GM12878 (cell line): Measurements from ENCODE around the gene COL6A1. TPM values are rescaled to one million over a fixed set of nuclear protein-coding genes. Genes with fewer than 3 reads are reported as not detected.

Source experiments
- ATAC-seq: fragments of 200-7000 bp; cut with Tn5 transposase; 3 replicates; pipeline ENCODE4 v1.9.1; 2020; ENCODE audit warnings: mild to moderate bottlenecking, moderate library complexity
- BruUV-seq: library from RNA; stranded (reverse); fragments of 400-500 nt; replicated peaks from 2 replicates; lab custom pipeline; 2021; lab: Mats Ljungman, UMichigan
- CTCF ChIA-PET: fragments of 300-600 bp; sonication (Branson Sonifier 250); formaldehyde crosslinking; extraction: SDS; loops from one replicate; lab custom pipeline; 2021; ENCODE audit warnings: inconsistent platforms; lab: Yijun Ruan, JAX
- POLR2A ChIA-PET: fragments of 350-600 bp; formaldehyde crosslinking; extraction: SDS; loops from one replicate; lab custom pipeline; 2021; ENCODE audit warnings: inconsistent platforms; lab: Charles Lee
- RAD21 ChIA-PET: fragments of 300-600 bp; sonication (Branson Sonifier 250); formaldehyde crosslinking; loops from one replicate; lab custom pipeline; 2023; ENCODE audit warnings: antibody characterized with exemption; ENCODE audit not compliant: unreplicated experiment; lab: Charles Lee
- SMC1A ChIA-PET: fragments of 300-600 bp; sonication (Branson Sonifier 250); formaldehyde crosslinking; loops from one replicate; lab custom pipeline; 2023; ENCODE audit not compliant: unreplicated experiment, uncharacterized antibody; lab: Charles Lee
- DNase-seq: peaks from one replicate; pipeline ENCODE4 v3.0.0-alpha.2; 2011; ENCODE audit warnings: low read depth, low spot score
- FAIRE-seq: peaks from 3 replicates; lab custom pipeline; 2011; peaks lifted over from hg19 to GRCh38; lab: Jason Lieb, UNC
- H2AFZ ChIP-seq: 2 replicates; pipeline ENCODE4 v1.6.0; 2011; ENCODE audit warnings: low read depth, low read length, control low read depth; ENCODE audit not compliant: control insufficient read depth
- H3K27ac ChIP-seq: 2 replicates; pipeline ENCODE4 v1.5.1; 2011; ENCODE audit warnings: control low read depth; ENCODE audit not compliant: control insufficient read depth, insufficient read depth
- H3K27me3 ChIP-seq, 2 experiments: replicated peaks in 1 of 2; 2 replicates each; pipeline versions ENCODE4 v1.6.0 to v1.6.1; 2011; ENCODE audit warnings: low read length in 1 of 2; ENCODE audit not compliant: control insufficient read depth in 2 of 2, insufficient read depth in 2 of 2
- H3K36me3 ChIP-seq, 2 experiments: 2 replicates each; pipeline ENCODE4 v1.5.1; 2011; ENCODE audit warnings: low read length in 1 of 2; ENCODE audit not compliant: control insufficient read depth in 2 of 2, insufficient read depth in 2 of 2
- H3K4me1 ChIP-seq: 2 replicates; pipeline ENCODE4 v1.6.1; 2011; ENCODE audit warnings: mild to moderate bottlenecking, low read length, moderate library complexity, mixed read lengths; ENCODE audit not compliant: control insufficient read depth, insufficient read depth
- H3K4me2 ChIP-seq: 2 replicates; pipeline ENCODE4 v1.6.0; 2011; ENCODE audit warnings: control low read depth; ENCODE audit not compliant: control insufficient read depth, insufficient read depth
- H3K4me3 ChIP-seq: fragments of 200-600 bp; sonication (generic); 2 replicates; pipeline ENCODE4 v1.5.1; 2016
- H3K79me2 ChIP-seq: 2 replicates; pipeline ENCODE4 v1.6.0; 2011; ENCODE audit warnings: low read length; ENCODE audit not compliant: control insufficient read depth, insufficient read depth
- H3K9ac ChIP-seq: 2 replicates; pipeline ENCODE4 v1.8.0; 2011; ENCODE audit warnings: low read length, control low read depth, mixed read lengths; ENCODE audit not compliant: control insufficient read depth, insufficient read depth
- H3K9me3 ChIP-seq: replicated peaks from 3 replicates; pipeline ENCODE4 v1.5.1; 2011; ENCODE audit warnings: mild to moderate bottlenecking, low read length; ENCODE audit not compliant: control insufficient read depth, insufficient read depth
- H4K20me1 ChIP-seq: 2 replicates; pipeline ENCODE4 v1.6.0; 2011; ENCODE audit not compliant: control insufficient read depth, insufficient read depth
- CHD2 ChIP-seq: IDR thresholded peaks from 2 replicates; pipeline ENCODE4 v1.6.1; 2011; ENCODE audit warnings: low read depth, low read length, improper control_type of control experiment, borderline replicate concordance
- EED ChIP-seq: sonication (generic); IDR thresholded peaks from 2 replicates; pipeline ENCODE4 v1.6.1; 2016; ENCODE audit warnings: antibody characterized with exemption, low read depth
- EP300 ChIP-seq, 2 experiments: fragments of 150-350 bp in 1 of 2; IDR thresholded peaks; 2 replicates each; pipeline ENCODE4 v1.6.1; 2011 to 2012; ENCODE audit warnings: low read depth in 2 of 2, low read length in 2 of 2, borderline replicate concordance in 1 of 2, improper control_type of control experiment in 1 of 2, inconsistent platforms in 1 of 2; ENCODE audit not compliant: control insufficient read depth in 1 of 2
- KDM1A ChIP-seq: fragments of 200-600 bp; sonication (generic); IDR thresholded peaks from 2 replicates; pipeline ENCODE4 v1.6.1; 2016; ENCODE audit warnings: borderline replicate concordance
- MXI1 ChIP-seq: fragments of 150-350 bp; IDR thresholded peaks from 2 replicates; pipeline ENCODE4 v1.6.1; 2011; ENCODE audit warnings: low read depth, mild to moderate bottlenecking, inconsistent platforms, low read length, improper control_type of control experiment
- NR2C2 ChIP-seq: IDR thresholded peaks from 2 replicates; pipeline ENCODE4 v1.6.1; 2011; ENCODE audit warnings: borderline replicate concordance, low read depth; ENCODE audit not compliant: control insufficient read depth, insufficient read length
- PML ChIP-seq: IDR thresholded peaks from 2 replicates; pipeline ENCODE4 v1.6.1; 2012; ENCODE audit warnings: low read length, inconsistent platforms
- POLR2A ChIP-seq: IDR thresholded peaks from 2 replicates; pipeline ENCODE4 v1.6.1; 2011; ENCODE audit warnings: low read depth, mild to moderate bottlenecking, low read length
- SUZ12 ChIP-seq: fragments of 200-600 bp; sonication (generic); IDR thresholded peaks from one replicate; pipeline ENCODE4 v1.6.1; 2018; ENCODE audit warnings: antibody characterized with exemption, mild to moderate bottlenecking; ENCODE audit not compliant: unreplicated experiment
- WGBS: methylation state at CpG from one replicate; pipeline ENCODE4 v1.1.6; 2016; ENCODE audit warnings: low lambda C conversion rate; ENCODE audit not compliant: insufficient replicate concordance, insufficient coverage; ENCODE audit errors: missing lambda C conversion rate; 5-methylcytosine and 5-hydroxymethylcytosine counted together
- in situ Hi-C: fragments of 300-500 bp; cut with MboI; formaldehyde crosslinking; loops from 9 replicates; pipeline ENCODE4 v1.14.3; 2018; ENCODE audit warnings: mixed read lengths
- intact Hi-C: fragments of 100-400 bp; cut with micrococcal nuclease; formaldehyde crosslinking; loops from one replicate; pipeline ENCODE4 v1.14.2; 2022; ENCODE audit not compliant: unreplicated experiment
- polyA plus RNA-seq, 11 experiments: library from polyadenylated mRNA; depleted of rRNA in 4 of 11; unstranded in 6 of 11; stranded (reverse) in 5 of 11; fragments of >200 nt; fragmentation: Nextera tagmentation in 4 of 11; fragmentation: Illumina TruSeq in 1 of 11; extraction: Ambion mirVana in 4 of 11; extraction: Trizol in 1 of 11; gene quantifications; 1 replicate in 1 of 11; 2 replicates in 10 of 11; pipeline versions ENCODE4 v1.2.1 to v1.2.3, GENCODE V29; 2011 to 2016; ENCODE audit warnings: inconsistent platforms in 2 of 11, missing spikeins in 2 of 11, low read depth in 1 of 11
- total RNA-seq, 4 experiments: library from RNA; depleted of rRNA in 3 of 4; stranded (reverse); fragments of >200 nt in 3 of 4; fragmentation: Illumina TruSeq in 1 of 4; extraction: Trizol in 1 of 4; gene quantifications; 2 replicates each; pipeline versions ENCODE4 v1.2.1 to v1.2.3, GENCODE V29; 2013 to 2021
- TF ChIP-seq, protein P1 (sequence below): fragments of 450-650 bp; IDR thresholded peaks from 2 replicates; pipeline ENCODE4 v1.6.1; 2016; ENCODE audit warnings: mild to moderate bottlenecking
- TF ChIP-seq, protein P2 (sequence below): IDR thresholded peaks from 2 replicates; pipeline ENCODE4 v1.6.1; 2012; ENCODE audit warnings: low read length, inconsistent platforms

COL6A1 gene
- total and polyA plus RNA-seq, 10 of the 15 experiments (the other 5 are each of a cell fraction or from before 2014, with no cell fraction given), result 0.12 to 1.3 (median 0.20) TPM; not detected in 7

DNA sequence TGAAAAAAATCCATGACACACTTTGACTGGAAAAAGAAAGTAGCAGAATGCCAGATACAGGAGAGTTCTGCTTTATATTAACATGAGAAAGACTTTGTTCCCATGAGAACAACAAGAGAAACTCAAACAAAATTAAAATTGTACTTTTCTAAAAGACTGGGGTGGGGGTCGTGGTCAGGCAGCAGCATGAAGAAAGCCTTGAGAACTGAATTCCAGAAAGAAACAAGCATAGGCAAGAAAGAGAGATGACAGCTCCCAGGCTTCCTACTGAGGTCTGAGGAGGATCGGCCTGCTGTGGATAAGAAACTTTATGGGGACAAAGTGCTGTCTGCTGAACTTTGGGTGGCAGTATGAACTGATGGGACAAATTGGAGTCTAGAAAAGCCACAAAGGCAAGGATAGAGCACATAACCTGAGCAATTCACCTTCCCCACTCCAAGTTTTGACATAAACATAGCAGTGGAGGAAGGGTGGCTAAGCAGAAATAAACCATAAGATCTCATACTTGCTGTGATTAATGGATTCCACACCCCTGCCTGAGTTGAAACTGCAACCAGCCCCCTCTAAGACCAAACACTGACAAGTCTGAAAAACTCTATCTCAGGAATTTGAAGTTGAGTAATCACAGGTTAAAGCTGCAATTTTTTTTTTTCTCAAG is 43.7 kb downstream of the COL6A1 start:
- Histone ChIP-seq H3K79me2 (no peaks in the 10 kb centered on the region), H2AFZ (no peak overlapping the region), H3K9ac (no peak overlapping the region), H3K36me3 (no peaks in the 10 kb centered on the region), H3K4me1 (no peaks in the 10 kb centered on the region), H4K20me1 (no peaks in the 10 kb centered on the region), H3K4me3 (no peak overlapping the region), H3K27ac (no peak overlapping the region), H3K9me3 (no peaks in the 10 kb centered on the region; the same call in 2 of the 3 replicates), H3K4me2 (no peak overlapping the region), H3K27me3 (no peaks in the 10 kb centered on the region)
- TF ChIP-seq, protein P1, sequence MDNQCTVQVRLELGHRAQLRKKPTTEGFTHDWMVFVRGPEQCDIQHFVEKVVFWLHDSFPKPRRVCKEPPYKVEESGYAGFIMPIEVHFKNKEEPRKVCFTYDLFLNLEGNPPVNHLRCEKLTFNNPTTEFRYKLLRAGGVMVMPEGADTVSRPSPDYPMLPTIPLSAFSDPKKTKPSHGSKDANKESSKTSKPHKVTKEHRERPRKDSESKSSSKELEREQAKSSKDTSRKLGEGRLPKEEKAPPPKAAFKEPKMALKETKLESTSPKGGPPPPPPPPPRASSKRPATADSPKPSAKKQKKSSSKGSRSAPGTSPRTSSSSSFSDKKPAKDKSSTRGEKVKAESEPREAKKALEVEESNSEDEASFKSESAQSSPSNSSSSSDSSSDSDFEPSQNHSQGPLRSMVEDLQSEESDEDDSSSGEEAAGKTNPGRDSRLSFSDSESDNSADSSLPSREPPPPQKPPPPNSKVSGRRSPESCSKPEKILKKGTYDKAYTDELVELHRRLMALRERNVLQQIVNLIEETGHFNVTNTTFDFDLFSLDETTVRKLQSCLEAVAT, result no peak
- TF ChIP-seq POLR2A, result no peak
- no peak for TF ChIP-seq MXI1
- TF ChIP-seq PML, result no peak
- TF ChIP-seq KDM1A, result no peak
- TF ChIP-seq SUZ12, result no peak
- TF ChIP-seq CHD2, result no peak
- TF ChIP-seq, protein P2, sequence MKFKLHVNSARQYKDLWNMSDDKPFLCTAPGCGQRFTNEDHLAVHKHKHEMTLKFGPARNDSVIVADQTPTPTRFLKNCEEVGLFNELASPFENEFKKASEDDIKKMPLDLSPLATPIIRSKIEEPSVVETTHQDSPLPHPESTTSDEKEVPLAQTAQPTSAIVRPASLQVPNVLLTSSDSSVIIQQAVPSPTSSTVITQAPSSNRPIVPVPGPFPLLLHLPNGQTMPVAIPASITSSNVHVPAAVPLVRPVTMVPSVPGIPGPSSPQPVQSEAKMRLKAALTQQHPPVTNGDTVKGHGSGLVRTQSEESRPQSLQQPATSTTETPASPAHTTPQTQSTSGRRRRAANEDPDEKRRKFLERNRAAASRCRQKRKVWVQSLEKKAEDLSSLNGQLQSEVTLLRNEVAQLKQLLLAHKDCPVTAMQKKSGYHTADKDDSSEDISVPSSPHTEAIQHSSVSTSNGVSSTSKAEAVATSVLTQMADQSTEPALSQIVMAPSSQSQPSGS, result no peak
- TF ChIP-seq EP300 (IDR thresholded peaks at IDR 0.05; ENCODE audit: borderline replicate concordance in 1 of 2, control insufficient read depth in 1 of 2, low read depth in 2 of 2, low read length in 2 of 2), result no peak
- TF ChIP-seq EED, result no peak
- TF ChIP-seq NR2C2, result no peak
- SMC1A ChIA-PET, result interaction anchor here (0.7 kb wide), 1 partner anchor 20 kb away, joined by 3 read pairs; no protein-coding TSS in a partner anchor
- DNase-seq, result no peak
- RAD21 ChIA-PET, result no interaction called here
- no peak for FAIRE-seq
- intact Hi-C loops (no loop called here), in situ Hi-C loops (no loop called here)
- ATAC-seq, result no peak
- CTCF ChIA-PET, result no interaction called here
- 28% methylated on average over 2 of the region's 2 CpGs for WGBS
- POLR2A ChIA-PET, result no interaction called here
- no TSS peak for BruUV-seq
